ENCODE data around the gene UBE2Z.

GRCh38 chr17:48890086-48890485 is 18.1 kb upstream of the UBE2Z start:
- TF ChIP-seq CTCF (IDR thresholded peaks at IDR 0.05) (no peak), EP300 (IDR thresholded peaks at IDR 0.05) (no peak), POLR2A (IDR thresholded peaks at IDR 0.05) (no peak), POLR2AphosphoS5 (IDR thresholded peaks at IDR 0.05) (no peak)
